Measurements from ENCODE around the gene CA9.
"Not testable (repeated sequence)": the region's sequence is repeated elsewhere in the genome, so short reads cannot be mapped to it uniquely, and the experiment has no call there.

The CA9 gene

GRCh38 chr9:35639631-35640030 is 34.1 kb upstream of the CA9 start:
- TF ChIP-seq, protein P1, sequence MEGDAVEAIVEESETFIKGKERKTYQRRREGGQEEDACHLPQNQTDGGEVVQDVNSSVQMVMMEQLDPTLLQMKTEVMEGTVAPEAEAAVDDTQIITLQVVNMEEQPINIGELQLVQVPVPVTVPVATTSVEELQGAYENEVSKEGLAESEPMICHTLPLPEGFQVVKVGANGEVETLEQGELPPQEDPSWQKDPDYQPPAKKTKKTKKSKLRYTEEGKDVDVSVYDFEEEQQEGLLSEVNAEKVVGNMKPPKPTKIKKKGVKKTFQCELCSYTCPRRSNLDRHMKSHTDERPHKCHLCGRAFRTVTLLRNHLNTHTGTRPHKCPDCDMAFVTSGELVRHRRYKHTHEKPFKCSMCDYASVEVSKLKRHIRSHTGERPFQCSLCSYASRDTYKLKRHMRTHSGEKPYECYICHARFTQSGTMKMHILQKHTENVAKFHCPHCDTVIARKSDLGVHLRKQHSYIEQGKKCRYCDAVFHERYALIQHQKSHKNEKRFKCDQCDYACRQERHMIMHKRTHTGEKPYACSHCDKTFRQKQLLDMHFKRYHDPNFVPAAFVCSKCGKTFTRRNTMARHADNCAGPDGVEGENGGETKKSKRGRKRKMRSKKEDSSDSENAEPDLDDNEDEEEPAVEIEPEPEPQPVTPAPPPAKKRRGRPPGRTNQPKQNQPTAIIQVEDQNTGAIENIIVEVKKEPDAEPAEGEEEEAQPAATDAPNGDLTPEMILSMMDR (conservative IDR thresholded peaks at IDR 0.05): no peak

DNA sequence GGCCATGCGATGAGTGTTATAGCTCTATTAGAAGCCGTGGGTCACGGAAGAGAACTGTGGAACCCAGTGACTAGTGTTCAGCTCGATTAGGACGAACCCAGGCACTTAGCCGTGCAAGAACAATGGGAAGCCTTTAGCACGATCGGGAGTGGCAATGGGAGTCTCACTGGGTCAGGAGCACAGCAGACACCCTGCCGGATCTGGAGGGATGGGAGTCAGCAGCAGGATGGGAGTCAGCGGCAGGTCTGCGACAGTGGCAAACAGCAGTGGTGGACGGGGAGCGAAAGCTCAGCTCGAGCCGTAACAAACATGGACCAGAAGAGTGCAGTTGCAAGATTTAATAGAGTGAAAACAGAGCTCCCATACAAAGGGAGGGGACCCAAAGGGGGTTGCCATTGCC is 33.3 kb upstream of the CA9 start:
- not testable (repeated sequence) for H3K27ac ChIP-seq

More at GRCh38 chr9:35639631-35640030, 34.1 kb upstream of the CA9 start:
- H3K27ac ChIP-seq: no peak overlapping the region

DNA sequence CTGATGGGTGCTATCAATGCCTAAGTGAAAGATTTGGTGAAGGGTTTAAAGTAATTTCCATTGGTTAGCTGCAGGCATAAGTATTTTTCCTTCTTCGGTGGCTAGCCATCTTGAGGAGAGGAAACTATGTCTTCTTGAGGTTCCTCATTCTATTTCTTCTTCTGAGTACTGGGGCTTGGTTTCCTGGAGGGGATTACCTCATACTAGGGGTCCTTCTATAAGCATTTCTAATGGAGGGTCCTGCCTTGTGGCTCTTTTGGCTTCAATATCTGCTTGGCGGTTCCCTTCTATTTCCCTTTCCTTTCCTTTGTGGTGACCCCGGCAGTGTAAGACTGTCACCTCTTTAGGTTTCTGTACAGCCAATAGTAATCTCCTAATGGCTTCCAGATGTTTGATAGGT is 32.2 kb upstream of the CA9 start:
- not testable (repeated sequence) for H3K27ac ChIP-seq

- TF ChIP-seq, protein P1 (conservative IDR thresholded peaks at IDR 0.05): no peak
- no peak overlapping the region for H3K27ac ChIP-seq
These were observed 30.7 kb upstream of the CA9 start for GRCh38 chr9:35643046-35643445.

DNA sequence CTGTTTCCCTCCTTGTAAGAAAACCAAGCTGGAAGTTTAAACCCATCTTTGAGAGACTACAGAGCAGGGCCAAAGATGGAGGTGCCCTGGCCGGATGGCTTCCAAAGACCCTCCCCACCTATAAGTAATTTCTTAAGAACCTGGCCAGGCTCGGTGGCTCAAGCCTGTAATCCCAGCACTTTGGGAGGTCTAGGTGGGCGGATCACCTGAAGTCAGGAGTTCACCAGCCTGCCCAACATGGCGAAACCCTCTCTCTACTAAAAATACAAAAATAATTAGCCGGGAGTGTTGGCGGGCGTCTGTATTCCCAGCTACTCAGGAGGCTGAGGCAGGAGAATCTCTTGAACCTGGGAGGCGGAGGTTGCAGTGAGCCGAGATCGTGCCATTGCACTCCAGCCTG is 28.0 kb upstream of the CA9 start:
- H3K27ac ChIP-seq: peak overlapping the region; percentile 78; the same call in 1 of the 2 replicates

GRCh38 chr9:35646153-35646532 is 27.6 kb upstream of the CA9 start:
- peak overlapping the region; percentile 78; the same call in 1 of the 2 replicates for H3K27ac ChIP-seq
- TF ChIP-seq, protein P1 (conservative IDR thresholded peaks at IDR 0.05): no peak

GRCh38 chr9:35646533-35647265 is 27.0 kb upstream of the CA9 start:
- TF ChIP-seq, protein P1 (conservative IDR thresholded peaks at IDR 0.05): peak; percentile 97

GRCh38 chr9:35649431-35650340 is 24.0 kb upstream of the CA9 start:
- no peak overlapping the region for H3K27ac ChIP-seq
- TF ChIP-seq, protein P1 (conservative IDR thresholded peaks at IDR 0.05): no peak

More at GRCh38 chr9:35646533-35647265, 27.0 kb upstream of the CA9 start:
- H3K27ac ChIP-seq: peak overlapping the region; percentile 78; the same call in 1 of the 2 replicates
